Brain microvascular endothelial cell (primary cell): ENCODE data around the gene PON1.

ENCODE experiments used
- DNase-seq: peaks from one replicate; pipeline ENCODE4 v3.0.0-alpha.2; 2020
- H3K27ac ChIP-seq: fragments of 250-450 bp; sonication (Bioruptor Pico); 2 replicates; pipeline ENCODE4 v1.5.1; 2020; ENCODE audit warnings: mild to moderate bottlenecking, moderate library complexity
- H3K27me3 ChIP-seq: fragments of 250-450 bp; sonication (Bioruptor Pico); replicated peaks from 2 replicates; pipeline ENCODE4 v1.5.1; 2020; ENCODE audit warnings: mild to moderate bottlenecking
- H3K36me3 ChIP-seq: fragments of 250-450 bp; sonication (Bioruptor Pico); replicated peaks from 2 replicates; pipeline ENCODE4 v1.5.1; 2020; ENCODE audit warnings: mild to moderate bottlenecking
- H3K4me3 ChIP-seq: 2 replicates; pipeline ENCODE4 v1.5.1; 2011; ENCODE audit warnings: low read depth, mild to moderate bottlenecking, control low read depth, low read length, moderate library complexity
- CTCF ChIP-seq: IDR thresholded peaks from 2 replicates; pipeline ENCODE4 v1.5.1; 2011; ENCODE audit warnings: low read depth, mild to moderate bottlenecking, moderate library complexity, low read length, control low read depth, inconsistent platforms; ENCODE audit errors: missing control alignments
- in situ Hi-C: cut with HindIII; loops from 2 replicates; pipeline ENCODE4 v1.10.0; 2017; ENCODE audit warnings: low sequenced_read_pairs, low pct_ligation_motif_present

PON1 gene

GRCh38 chr7:95342642-95343307, 18.4 kb upstream of the PON1 start:
- in situ Hi-C loops = no loop called here
- TF ChIP-seq CTCF = peak; percentile 36
- H3K36me3 ChIP-seq = no peaks in the 10 kb centered on the region
- no peaks in the 10 kb centered on the region for H3K27me3 ChIP-seq
- no peak overlapping the region for H3K4me3 ChIP-seq
- no peak overlapping the region for H3K27ac ChIP-seq
- no peak for DNase-seq

- Histone ChIP-seq H3K27me3 (no peaks in the 10 kb centered on the region), H3K4me3 (no peak overlapping the region), H3K27ac (no peak overlapping the region), H3K36me3 (no peaks in the 10 kb centered on the region)
- DNase-seq = no peak
- in situ Hi-C loops = no loop called here
- no peak for TF ChIP-seq CTCF
Measured at GRCh38 chr7:95342029-95342428, 17.7 kb upstream of the PON1 start.

GRCh38 chr7:95340491-95340890, 16.2 kb upstream of the PON1 start:
- Histone ChIP-seq H3K27ac (no peak overlapping the region), H3K4me3 (no peak overlapping the region), H3K36me3 (no peaks in the 10 kb centered on the region), H3K27me3 (no peaks in the 10 kb centered on the region)
- no peak for DNase-seq
- in situ Hi-C loops = no loop called here
- TF ChIP-seq CTCF = no peak

GRCh38 chr7:95338832-95339231, 14.5 kb upstream of the PON1 start:
- Histone ChIP-seq H3K36me3 (no peaks in the 10 kb centered on the region), H3K4me3 (no peak overlapping the region), H3K27me3 (no peaks in the 10 kb centered on the region), H3K27ac (no peak overlapping the region)
- TF ChIP-seq CTCF = no peak
- in situ Hi-C loops = no loop called here
- no peak for DNase-seq

- Histone ChIP-seq H3K27ac (peak overlapping the region; percentile 19), H3K27me3 (no peaks in the 10 kb centered on the region), H3K4me3 (no peak overlapping the region), H3K36me3 (no peaks in the 10 kb centered on the region)
- DNase-seq = peak; percentile 76
- TF ChIP-seq CTCF = no peak
- in situ Hi-C loops = no loop called here
Measured at GRCh38 chr7:95335093-95335492, 10.8 kb upstream of the PON1 start.

GRCh38 chr7:95334447-95334846, 10.1 kb upstream of the PON1 start:
- no peaks in the 10 kb centered on the region for H3K36me3 ChIP-seq
- no peaks in the 10 kb centered on the region for H3K27me3 ChIP-seq
- no peak for DNase-seq
- no peak overlapping the region for H3K4me3 ChIP-seq
- in situ Hi-C loops = no loop called here
- no peak for TF ChIP-seq CTCF
- no peak overlapping the region for H3K27ac ChIP-seq
